WERI-Rb-1 (cell line): ENCODE results near the gene COL6A3.

Experiments used
- DNase-seq: peaks from one replicate; pipeline ENCODE4 v3.0.0-alpha.2; 2020
- H3K27ac ChIP-seq: fragments of 250-450 bp; sonication (Bioruptor Pico); 2 replicates; pipeline ENCODE4 v1.5.1; 2020; ENCODE audit warnings: mild to moderate bottlenecking, moderate library complexity
- H3K27me3 ChIP-seq: fragments of 250-450 bp; sonication (Bioruptor Pico); 2 replicates; pipeline ENCODE4 v1.5.1; 2021; ENCODE audit warnings: mild to moderate bottlenecking, low read depth, moderate library complexity; ENCODE audit not compliant: insufficient read depth, severe bottlenecking
- H3K36me3 ChIP-seq: fragments of 250-450 bp; sonication (Bioruptor Pico); 2 replicates; pipeline ENCODE4 v1.5.1; 2020; ENCODE audit warnings: mild to moderate bottlenecking, moderate library complexity
- H3K4me3 ChIP-seq: 2 replicates; pipeline ENCODE4 v1.5.1; 2011; ENCODE audit warnings: low read depth, mild to moderate bottlenecking, control low read depth, low read length
- H3K9me3 ChIP-seq: fragments of 250-450 bp; sonication (Bioruptor Pico); 2 replicates; pipeline ENCODE4 v1.5.1; 2021; ENCODE audit warnings: mild to moderate bottlenecking, moderate library complexity; ENCODE audit not compliant: severe bottlenecking
- CTCF ChIP-seq: IDR thresholded peaks from 2 replicates; pipeline ENCODE4 v1.5.1; 2011; ENCODE audit warnings: low read depth, mild to moderate bottlenecking, control low read depth, inconsistent platforms, low read length

COL6A3 gene

GRCh38 chr2:237336131-237336530 lies 77.8 kb downstream of the COL6A3 start:
- Histone ChIP-seq H3K4me3 (no peak overlapping the region), H3K27ac (no peak overlapping the region), H3K27me3 (peaks cover 75% of the 10 kb centered on the region), H3K36me3 (no peaks in the 10 kb centered on the region), H3K9me3 (no peaks in the 10 kb centered on the region)
- no peak for TF ChIP-seq CTCF
- no peak for DNase-seq

- Histone ChIP-seq H3K27ac (no peak overlapping the region), H3K27me3 (peaks cover 74% of the 10 kb centered on the region), H3K36me3 (no peaks in the 10 kb centered on the region), H3K9me3 (no peaks in the 10 kb centered on the region), H3K4me3 (no peak overlapping the region)
- no peak for TF ChIP-seq CTCF
- DNase-seq = no peak
These were observed 80.2 kb downstream of the COL6A3 start for GRCh38 chr2:237333748-237334147.

- TF ChIP-seq CTCF = no peak
- Histone ChIP-seq H3K4me3 (no peak overlapping the region), H3K27ac (no peak overlapping the region), H3K36me3 (no peaks in the 10 kb centered on the region), H3K9me3 (no peaks in the 10 kb centered on the region), H3K27me3 (peaks cover 75% of the 10 kb centered on the region)
- no peak for DNase-seq
These were observed 83.4 kb downstream of the COL6A3 start for GRCh38 chr2:237330541-237330940.

- DNase-seq = no peak
- TF ChIP-seq CTCF = no peak
- Histone ChIP-seq H3K27ac (no peak overlapping the region), H3K9me3 (no peaks in the 10 kb centered on the region), H3K36me3 (no peaks in the 10 kb centered on the region), H3K27me3 (peaks cover 74% of the 10 kb centered on the region), H3K4me3 (no peak overlapping the region)
These were observed 86.6 kb downstream of the COL6A3 start for GRCh38 chr2:237327175-237327950.

GRCh38 chr2:237326266-237327171 lies 87.4 kb downstream of the COL6A3 start:
- DNase-seq = no peak
- no peaks in the 10 kb centered on the region for H3K36me3 ChIP-seq
- TF ChIP-seq CTCF = no peak
- no peak overlapping the region for H3K4me3 ChIP-seq
- H3K9me3 ChIP-seq = no peaks in the 10 kb centered on the region
- H3K27me3 ChIP-seq = peaks cover 80% of the 10 kb centered on the region
- H3K27ac ChIP-seq = no peak overlapping the region
